GM19467 (cell line): Measurements from ENCODE around the gene TMEM39B.
"Not testable (repeated sequence)": the region's sequence is repeated elsewhere in the genome, so short reads cannot be mapped to it uniquely, and the experiment has no call there.

Experiments used
- ATAC-seq: cut with Tn5 transposase; IDR thresholded peaks from one replicate; pipeline ENCODE4 v1.9.1; 2021; ENCODE audit warnings: mild to moderate bottlenecking, moderate library complexity; ENCODE audit not compliant: unreplicated experiment

The TMEM39B gene

GRCh38 chr1:32072622-32073298, at the start of gene TMEM39B:
Gene TMEM39B (plus strand): TSS chr1:32072939. CDS start chr1:32073048, 109 bp downstream.
- peak; percentile 81 for ATAC-seq

GRCh38 chr1:32023351-32023750, 49.4 kb upstream of the TMEM39B start:
- no peak for ATAC-seq

- no peak for ATAC-seq
Observed at GRCh38 chr1:32025515-32025914, 47.2 kb upstream of the TMEM39B start.

GRCh38 chr1:32028746-32029145, 44.0 kb upstream of the TMEM39B start:
- no peak for ATAC-seq

GRCh38 chr1:32031578-32032274, 41.0 kb upstream of the TMEM39B start:
- no peak for ATAC-seq

GRCh38 chr1:32032275-32032615, 40.5 kb upstream of the TMEM39B start:
- ATAC-seq = no peak

GRCh38 chr1:32035119-32035518, 37.6 kb upstream of the TMEM39B start:
- ATAC-seq = no peak

GRCh38 chr1:32040711-32041110, 32.0 kb upstream of the TMEM39B start:
- no peak for ATAC-seq

- ATAC-seq = no peak
Observed at GRCh38 chr1:32042330-32042729, 30.4 kb upstream of the TMEM39B start.

GRCh38 chr1:32044234-32044633, 28.5 kb upstream of the TMEM39B start:
- no peak for ATAC-seq

- ATAC-seq = no peak
Observed at GRCh38 chr1:32045772-32046171, 27.0 kb upstream of the TMEM39B start.

GRCh38 chr1:32047701-32048100, 25.0 kb upstream of the TMEM39B start:
- no peak for ATAC-seq

- no peak for ATAC-seq
Observed at GRCh38 chr1:32048440-32048839, 24.3 kb upstream of the TMEM39B start.

GRCh38 chr1:32051706-32052105, 21.0 kb upstream of the TMEM39B start:
- no peak for ATAC-seq

- ATAC-seq = no peak
Observed at GRCh38 chr1:32052887-32053286, 19.9 kb upstream of the TMEM39B start.

GRCh38 chr1:32055416-32055815, 17.3 kb upstream of the TMEM39B start:
- no peak for ATAC-seq

- no peak for ATAC-seq
Observed at GRCh38 chr1:32056598-32056997, 16.1 kb upstream of the TMEM39B start.

- ATAC-seq = no peak
Observed at GRCh38 chr1:32060914-32061313, 11.8 kb upstream of the TMEM39B start.

- no peak for ATAC-seq
Observed at GRCh38 chr1:32062867-32063230, 9.9 kb upstream of the TMEM39B start.

- ATAC-seq = no peak
Observed at GRCh38 chr1:32063261-32063681, 9.5 kb upstream of the TMEM39B start.

GRCh38 chr1:32065613-32066488, 6.9 kb upstream of the TMEM39B start:
- not testable (repeated sequence) for ATAC-seq

- no peak for ATAC-seq
Observed at GRCh38 chr1:32066489-32066873, 6.3 kb upstream of the TMEM39B start.
